Umbilical cord (tissue), 2 donors: ENCODE data around the gene C2. TPM values are rescaled to one million over a fixed set of nuclear protein-coding genes. Genes with fewer than 3 reads are reported as not detected.

Experiments used
- DNase-seq: peaks from one replicate; pipeline ENCODE4 v3.0.0-alpha.2; 2015; ENCODE audit warnings: low spot score
- total RNA-seq: library from RNA; depleted of rRNA; stranded (reverse); fragments of >200 nt; gene quantifications from one replicate; pipeline ENCODE4 v1.2.3, GENCODE V29; 2014; ENCODE audit warnings: low replicate concordance; ENCODE audit not compliant: insufficient read depth

The C2 gene
- total RNA-seq, result 27.0 TPM

DNA sequence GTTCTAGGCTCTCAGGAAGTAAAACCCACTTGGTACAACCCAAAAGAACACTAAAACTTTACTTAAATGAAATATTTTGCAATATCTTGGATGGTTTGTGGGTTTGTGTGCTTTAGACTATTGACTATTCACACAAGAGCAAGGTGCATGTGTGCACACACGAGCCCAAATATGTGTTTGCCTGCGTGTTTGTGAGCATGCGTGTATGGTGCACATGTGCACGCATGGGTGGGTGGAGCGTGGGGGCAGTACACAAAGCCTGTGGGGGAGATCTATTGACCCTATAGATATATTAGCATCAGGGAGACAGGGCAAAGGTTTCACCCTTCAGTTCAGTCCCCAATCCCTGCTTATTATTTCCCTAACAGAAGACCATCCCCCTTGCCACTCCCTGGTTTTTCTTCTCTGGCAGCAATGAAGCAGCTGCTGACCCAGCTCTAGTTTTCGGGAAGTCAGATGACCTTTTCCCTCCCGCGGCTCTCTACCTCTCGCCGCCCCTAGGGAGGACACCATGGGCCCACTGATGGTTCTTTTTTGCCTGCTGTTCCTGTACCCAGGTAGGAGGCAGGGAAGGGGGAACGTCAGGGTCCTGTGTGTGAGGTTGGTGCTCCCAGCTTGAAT lies at the start of gene C2:
Gene C2, plus strand, starts transcription at position 476 of the 621 bp plus-strand sequence. Its CDS starts 36 bp downstream, at position 512.
- no peak for DNase-seq

DNA sequence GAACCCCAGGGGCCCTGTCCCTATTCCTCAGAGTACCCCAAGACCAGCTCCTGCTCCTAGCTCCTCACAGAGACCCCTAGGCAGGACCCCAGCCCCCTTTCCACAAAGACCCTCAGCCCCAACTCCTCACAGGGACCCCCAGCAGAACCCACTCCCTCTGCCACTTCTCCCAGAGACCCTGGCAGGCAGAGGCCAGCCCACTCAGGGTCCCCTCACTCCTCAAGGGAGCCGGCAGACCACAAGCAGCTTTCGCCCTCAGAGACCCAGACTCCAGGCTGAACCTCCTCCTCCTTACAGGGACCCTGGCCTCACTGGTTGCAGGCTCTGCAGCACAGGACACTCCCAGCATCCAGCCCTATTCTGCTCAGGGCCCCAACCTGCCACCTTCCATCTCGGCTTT lies 49.3 kb upstream of the C2 start:
- no peak for DNase-seq

DNA sequence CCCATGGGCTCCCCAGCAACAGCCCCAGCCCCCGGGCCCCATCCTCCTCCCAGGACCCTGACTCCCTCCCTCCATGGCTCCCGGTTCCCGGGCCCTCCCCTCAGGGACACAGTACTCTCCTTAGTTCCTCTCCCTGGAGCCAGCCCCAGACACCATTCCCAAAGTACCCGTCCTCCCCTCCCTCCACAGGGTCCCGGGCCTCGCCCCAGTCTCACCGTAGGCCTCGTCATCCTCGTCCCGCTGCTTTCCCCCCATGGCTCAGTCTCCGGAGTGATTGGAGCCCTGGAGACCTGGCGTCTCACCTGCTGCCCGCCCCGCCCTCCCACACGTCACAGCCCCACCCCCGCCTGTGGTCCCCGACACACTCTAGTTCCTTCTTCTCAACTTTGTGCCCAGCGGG lies 48.8 kb upstream of the C2 start, which contains the start of gene SLC44A4:
Gene SLC44A4, minus strand, starts transcription at position 272 of the 400 bp plus-strand sequence. Its CDS starts 17 bp downstream, at position 255.
- DNase-seq, result no peak

DNA sequence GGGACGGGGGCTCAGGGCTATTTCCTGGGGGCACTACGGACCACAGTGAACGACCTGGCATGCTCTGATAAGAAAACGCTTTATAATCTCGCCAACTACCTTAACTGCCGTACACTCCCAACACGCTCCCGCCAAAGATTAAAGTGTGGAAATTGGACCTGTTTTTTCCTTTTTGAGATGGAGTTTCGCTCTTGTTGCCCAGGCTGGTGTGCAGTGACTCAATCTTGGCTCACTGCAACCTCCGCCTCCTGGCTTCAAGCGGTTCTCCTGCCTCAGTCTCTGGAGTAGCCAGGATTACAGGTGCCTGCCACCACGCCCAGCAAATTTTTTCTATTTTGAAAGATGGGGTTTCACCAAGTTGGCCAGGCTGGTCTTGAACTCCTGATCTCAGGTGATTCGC lies 48.4 kb upstream of the C2 start:
- no peak for DNase-seq

DNA sequence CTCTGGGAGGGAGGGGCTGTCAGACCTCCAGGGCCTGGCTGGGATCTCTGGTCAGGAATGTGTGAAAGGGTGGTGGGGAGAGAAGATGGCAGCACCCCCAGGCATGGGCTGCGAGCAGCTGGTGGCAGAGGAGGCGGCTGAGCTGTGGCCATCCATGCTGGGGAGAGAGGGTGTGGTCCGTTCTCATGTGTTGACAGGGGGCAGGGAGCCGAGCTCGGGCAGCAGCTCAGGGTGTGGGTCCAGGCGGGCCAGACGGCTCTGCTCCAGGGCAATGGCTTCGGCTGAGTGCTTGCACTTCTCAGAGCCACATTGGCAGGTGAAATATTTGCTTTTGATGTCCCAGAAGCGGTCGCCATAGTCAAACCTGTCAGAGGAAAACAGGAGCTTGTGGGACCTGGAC lies 47.6 kb upstream of the C2 start:
- DNase-seq, result no peak

DNA sequence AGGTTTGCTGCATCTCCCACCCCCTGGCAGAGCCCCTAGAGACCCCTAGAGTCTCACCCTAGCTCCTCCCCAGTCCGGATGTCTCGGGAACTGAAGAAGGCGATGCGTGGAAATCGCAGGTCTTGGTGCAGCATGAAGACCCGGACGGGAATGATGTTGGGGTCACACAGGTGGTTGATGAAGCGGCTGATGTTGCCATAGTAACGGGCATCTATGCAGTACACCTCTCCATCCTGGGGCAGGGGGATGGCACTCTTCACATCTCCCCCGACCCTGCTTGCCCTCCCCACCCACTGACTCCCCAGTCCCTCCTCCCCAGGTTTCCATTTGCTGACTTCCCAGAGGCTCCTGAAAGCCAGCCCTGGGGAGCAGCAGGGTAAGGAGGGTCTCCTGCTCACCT lies 46.9 kb upstream of the C2 start:
- no peak for DNase-seq

DNA sequence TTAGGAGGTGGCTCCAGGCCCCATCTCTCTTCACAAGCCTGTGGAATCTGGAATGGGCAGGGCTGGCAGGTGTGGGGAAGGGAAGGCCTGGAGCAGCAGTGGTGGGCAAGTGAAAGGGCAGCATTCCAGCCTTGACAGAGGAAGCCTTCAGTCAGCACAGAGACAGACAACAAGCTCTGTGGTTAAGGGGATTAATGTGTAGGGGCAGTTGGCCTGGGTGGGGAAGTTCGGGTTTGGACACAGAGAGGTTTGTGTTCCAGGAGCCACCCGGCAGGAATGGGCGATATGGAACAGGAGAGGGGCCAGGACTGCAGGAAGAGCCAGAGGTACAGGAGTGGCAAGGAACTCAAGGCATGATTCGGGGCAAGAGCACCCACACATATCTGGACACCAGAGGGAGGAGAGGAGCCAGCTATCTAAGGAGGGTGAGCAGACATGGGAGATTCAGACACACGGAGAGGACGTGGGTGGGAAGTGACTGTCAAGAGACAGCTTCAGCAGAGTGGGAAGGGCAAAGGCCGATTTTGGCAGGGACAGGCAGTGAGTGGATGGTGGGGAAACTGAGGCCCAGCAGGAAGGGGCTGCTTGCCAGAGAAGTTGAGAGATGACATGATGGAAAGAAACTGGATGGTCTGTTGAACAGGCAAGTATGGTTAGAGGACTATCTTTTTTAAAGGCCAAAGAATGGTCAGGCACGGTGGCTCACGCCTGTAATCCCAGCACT lies 46.2 kb upstream of the C2 start:
- DNase-seq, result no peak

DNA sequence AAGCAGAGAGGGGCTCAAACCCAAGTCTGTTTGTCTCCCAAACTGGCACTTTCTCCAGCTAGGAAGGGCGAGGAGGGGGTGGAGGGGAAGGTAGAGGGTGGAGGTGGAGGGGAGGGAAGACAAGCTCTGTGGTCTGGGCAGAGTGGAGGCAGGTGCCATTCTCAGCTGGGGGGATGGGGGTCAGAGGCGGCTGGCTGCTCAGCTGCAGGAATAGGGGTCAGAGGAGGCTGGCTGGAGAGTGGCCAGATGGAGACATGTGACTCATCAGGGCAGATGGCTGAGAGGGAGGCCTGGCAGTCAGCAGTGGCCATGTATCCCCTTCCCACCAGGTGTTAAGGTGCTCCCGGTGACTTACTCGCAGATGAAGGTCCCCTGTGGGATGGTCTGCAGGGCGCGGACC lies 45.2 kb upstream of the C2 start:
- DNase-seq, result no peak

DNA sequence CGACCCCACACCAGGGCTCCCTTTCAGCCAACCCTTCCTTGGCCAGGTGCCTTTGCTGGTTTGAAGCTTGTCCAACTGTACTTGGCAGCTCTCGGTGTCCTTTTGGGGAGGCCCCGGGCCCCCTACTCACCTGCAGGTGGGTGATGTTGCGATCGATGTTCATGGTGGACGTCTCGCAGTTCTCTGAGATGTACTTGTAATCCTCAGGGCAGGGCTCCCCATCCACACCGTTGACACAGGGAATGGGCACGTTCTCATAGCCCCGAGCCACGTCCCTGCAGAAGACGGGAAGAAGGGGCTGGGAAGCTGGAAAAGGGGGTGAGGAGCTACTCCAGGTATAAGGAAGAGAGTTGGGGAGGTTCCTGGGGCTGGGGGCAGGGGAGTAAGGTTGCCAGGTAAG lies 43.8 kb upstream of the C2 start:
- DNase-seq, result no peak

DNA sequence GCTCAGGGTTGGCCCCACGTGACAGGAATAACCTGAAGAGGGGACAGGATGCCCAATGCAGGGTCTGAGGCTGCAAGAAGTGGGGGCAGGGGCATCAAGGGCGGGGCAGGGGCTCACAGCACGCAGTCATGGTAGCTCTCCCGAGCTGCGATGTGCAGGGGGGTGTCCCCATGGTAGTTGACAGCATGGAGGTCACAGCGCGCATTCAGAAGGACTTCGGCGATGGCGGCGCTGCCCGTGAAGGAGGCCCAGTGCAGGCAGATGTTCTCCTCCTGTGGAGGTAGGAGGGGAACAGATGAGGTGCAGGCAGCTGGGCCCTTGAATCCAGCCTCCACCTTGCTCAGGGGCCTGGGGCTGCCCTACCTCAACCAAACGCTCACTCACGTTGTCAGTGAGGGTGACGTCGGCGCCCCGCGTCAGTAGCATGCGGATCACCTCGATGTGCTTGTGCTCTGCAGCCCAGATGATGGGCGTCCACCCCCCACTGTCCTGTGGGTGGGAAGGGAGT lies 42.9 kb upstream of the C2 start:
- DNase-seq, result no peak

DNA sequence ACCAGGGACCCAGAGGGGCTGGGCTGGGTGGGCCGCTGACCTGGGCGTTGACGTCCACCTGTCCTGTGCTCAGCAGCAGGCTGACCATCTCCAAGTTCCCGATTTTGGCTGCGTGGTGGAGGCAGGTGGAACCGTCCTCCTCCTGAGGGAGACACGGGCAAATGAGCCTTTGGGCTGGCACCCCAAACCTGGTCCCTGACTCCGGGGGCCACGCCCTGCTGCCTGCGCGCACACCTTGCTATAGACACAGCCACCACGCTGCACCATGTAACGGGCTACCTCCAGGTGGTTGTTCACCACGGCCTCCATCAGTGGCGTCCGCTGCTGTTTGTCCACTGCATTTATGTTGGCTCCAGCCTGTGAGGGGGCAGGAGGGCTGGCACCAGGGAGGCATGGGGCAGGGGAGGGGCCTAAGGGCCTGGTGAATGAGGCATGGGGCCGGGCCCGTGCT lies 41.0 kb upstream of the C2 start:
- DNase-seq, result no peak

DNA sequence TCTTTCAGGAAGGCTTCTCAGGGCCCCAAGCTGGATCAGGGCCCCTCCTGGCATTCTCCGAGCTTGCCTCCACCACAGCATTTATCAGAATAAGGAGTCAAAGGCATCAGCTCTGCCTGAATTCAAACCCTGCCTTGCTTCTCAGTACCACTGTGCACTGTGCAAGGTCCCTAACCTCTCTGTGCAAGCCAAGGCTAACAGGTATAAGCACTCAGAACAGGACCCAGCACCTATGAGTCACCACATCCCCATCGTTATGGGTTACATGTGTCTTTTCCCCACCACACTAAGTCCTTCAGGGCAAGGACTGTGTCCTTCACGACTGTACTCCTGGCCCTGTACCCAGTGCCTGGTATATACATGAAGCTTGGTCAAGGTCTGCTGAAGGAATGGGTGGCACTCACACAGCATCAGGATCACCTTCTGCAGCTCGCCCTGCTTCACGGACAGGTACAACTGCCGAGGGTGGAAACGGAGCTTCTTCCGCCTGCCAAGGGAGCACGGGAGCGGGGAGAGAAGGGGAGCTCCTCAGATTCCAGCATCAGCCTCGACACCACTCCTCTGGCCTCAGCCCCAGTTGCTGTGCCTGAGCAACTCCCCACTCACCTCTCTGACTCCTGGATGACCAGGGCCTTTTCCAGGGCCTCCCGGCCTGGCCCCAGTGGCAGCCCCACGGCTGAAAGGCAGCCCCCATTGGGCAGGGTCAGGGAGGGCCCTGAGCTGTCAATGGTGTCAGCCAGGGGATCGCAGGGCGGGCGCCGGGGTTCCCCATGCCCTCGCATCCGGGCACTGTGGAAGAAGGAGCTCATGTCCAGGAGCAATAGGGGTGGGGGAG lies 40.1 kb upstream of the C2 start:
- DNase-seq, result no peak

DNA sequence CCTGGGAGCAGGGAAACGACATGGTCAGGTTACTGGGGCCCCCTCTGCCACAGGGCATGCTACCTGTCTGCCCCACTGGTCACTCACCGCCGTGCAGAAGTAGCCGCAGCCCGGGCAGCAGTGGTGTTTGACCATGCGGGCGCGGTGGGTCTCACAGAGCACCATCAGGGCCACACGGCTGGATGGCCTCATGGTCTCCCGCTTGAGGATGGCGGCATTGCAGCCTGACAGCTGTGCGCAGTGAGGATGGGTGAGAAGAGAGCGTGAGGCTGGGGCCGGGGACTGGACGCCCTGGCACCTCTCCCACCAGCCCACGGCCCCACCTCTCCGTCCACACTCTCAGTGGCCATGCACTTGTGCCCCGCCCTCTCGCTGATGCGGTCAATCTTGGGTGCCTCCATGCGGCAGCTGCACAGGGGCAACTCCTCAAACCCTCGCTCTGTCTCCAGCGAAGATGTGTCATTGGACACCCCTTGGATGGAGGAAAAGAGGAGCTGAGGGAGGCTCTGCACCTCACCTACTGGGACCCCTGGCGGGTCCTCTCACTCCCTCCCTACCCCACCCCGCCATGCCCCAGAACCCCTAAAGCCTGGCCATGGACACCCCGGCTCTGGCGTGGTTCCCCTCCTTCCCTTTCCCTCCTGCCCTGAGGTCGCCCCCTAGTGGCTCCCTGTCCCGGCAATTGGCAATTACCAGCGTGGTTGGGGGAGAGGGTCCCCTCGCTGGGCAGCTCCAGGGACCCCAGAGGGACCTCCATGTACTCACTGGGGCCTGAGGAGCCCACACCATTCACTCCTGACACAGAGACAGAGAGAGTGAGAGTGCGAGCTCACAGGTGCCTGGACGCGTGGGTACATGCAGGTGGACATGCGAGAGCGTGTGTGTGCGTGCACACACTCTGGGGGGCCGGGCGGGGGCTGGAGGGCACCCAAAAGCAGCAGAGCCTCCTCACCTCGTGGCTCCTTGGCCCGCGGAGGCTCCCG lies 39.0 kb upstream of the C2 start:
- DNase-seq, result no peak

DNA sequence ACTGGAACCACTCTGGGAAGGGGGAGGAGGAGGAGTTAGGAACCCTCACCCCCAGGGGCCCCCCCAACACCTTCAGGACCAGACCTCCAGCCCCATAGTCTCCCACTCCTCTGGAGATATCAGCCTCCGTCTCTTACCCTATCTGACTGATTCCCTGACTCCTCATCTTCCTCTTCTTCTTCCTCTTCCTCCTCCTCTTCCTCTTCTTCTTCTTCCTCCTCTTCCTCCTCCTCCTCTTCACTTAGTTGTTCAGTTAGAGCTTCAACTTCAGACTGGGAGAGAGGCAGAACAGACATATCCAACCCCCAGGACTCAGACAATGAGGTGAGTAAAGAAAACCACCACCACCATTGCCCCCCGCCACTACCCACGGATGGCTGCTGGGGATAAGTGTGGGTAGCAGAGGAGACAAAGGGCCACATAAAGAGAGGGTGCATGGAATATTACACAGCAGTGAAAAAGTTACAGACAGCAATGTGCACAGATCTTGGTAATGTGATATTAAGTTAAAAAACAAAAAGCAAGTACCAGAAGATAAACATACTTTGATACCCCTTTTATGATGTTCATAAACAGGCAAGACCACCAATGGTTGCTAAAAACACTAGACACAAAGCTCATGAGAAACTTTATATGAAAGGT lies 38.1 kb upstream of the C2 start:
- no peak for DNase-seq

DNA sequence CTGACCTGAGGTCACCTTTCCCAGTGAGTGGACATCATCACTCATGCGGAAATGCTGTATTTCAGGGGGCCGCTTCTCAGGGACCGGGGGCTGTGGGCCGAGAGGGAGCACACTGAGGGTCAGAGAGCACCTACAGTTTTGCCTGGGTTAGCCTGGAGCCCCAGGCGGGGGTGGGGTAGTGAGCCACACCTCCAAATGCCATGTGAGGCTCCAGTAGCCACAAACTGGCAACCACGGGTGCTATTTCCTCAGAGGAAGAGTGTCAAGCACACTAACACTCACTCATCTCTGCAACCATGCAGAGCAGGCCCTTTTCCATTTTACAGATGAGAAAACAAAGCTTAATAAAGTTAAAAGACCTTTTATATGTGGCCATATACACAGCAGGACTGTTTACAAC lies 34.7 kb upstream of the C2 start:
- DNase-seq, result no peak

DNA sequence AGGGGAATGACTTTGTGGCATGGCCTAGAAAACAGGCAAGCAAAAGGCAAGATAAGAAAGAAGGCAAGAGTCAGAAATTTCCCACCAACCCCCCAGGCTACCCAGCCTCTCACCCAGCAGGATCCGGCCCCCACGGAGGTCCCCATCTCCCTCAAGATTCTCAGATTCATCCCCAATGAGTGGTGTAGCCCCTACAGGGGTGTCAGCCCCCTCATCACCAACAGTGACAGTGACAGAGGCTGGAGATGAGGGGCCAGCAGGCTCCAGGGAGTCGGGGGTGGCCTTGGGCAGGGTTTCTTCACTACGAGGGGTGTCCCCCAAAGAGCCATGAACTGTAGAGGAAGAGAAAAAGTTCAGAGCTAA lies 31.0 kb upstream of the C2 start:
- DNase-seq, result no peak

DNA sequence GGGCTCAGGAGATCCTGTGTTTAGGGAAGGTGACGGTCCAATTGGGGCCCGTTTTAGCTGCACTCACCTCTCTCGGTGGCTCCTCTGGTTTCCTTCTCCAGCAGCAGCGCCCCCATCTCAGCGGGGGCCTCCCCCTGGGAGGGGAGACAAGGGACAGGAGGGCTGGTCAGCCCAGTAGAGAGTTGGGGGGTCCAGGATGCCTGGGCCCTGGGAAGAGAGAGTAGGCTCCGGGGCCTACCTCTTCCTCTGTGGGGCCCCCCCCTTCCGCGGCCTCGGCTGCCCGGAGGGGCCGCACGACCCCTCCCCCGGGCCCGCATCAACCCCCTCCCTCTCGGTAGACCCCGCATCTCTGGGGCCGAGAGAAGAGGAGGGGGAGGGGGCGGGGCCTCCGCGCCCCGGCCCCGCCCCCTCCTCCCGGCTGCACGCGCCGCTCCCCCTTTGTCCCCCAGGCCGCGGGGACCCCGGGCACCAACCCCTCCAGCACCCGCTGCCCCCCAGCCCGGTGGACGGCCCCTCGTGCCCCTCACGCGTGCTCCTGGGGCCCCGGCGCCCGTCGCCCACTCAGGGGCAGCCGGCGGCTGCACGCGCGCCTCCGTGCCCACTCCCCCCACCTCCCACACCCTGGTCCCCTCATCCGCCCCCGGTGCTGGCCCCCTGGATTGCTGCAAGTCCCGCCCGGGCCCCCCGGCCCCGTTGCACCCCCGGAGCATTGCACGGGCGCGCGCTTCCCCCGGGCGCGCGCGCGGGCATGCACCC lies 30.5 kb upstream of the C2 start:
- DNase-seq, result no peak

DNA sequence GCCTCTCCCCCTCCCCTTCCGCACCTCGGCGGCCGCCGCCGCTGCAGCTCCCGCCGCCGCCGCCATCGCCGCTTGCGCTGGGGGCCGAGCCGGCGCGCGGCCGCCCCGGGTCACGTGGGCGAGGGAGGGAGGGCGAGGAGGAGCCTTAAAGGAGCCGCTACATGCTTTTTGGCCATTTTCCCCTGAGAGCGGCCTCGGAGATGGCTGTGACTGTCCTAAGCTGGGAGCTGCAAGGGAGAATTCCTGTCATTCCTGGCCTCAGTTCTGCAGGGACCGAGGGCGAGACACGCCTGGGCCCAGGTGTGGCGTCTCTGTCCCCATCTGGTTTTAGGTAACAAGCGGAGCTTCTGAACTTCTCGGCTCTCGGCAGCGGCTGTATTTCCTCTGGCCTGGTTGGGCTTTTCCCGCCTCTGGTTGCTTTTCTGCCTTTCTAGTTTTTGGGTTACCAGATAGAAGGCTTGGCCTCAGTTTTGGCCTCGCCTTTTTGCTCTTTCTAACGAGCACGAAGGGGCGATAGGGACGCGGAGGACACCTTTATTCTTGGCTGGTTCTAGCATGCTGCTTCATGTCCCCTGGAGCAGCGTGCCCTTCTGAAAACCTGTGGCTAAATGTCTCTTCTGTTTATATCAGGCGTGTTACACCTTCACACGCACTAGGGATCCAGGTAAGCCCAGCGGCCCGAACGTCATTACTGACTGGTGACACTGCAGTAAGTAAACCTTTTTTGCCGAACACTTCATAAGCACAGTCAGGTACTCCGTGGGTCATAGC lies 29.7 kb upstream of the C2 start, which contains the start of gene EHMT2:
Gene EHMT2, minus strand, starts transcription at position 87 of the 771 bp plus-strand sequence. Its CDS starts 21 bp downstream, at position 66.
- DNase-seq, result peak; percentile 90
